Measurements from ENCODE around the gene PMEPA1. TPM values are rescaled to one million over a fixed set of nuclear protein-coding genes. Genes with fewer than 3 reads are reported as not detected.

The PMEPA1 gene
- total RNA-seq, 1 donor from 2014 or later, result 49.4 TPM

DNA sequence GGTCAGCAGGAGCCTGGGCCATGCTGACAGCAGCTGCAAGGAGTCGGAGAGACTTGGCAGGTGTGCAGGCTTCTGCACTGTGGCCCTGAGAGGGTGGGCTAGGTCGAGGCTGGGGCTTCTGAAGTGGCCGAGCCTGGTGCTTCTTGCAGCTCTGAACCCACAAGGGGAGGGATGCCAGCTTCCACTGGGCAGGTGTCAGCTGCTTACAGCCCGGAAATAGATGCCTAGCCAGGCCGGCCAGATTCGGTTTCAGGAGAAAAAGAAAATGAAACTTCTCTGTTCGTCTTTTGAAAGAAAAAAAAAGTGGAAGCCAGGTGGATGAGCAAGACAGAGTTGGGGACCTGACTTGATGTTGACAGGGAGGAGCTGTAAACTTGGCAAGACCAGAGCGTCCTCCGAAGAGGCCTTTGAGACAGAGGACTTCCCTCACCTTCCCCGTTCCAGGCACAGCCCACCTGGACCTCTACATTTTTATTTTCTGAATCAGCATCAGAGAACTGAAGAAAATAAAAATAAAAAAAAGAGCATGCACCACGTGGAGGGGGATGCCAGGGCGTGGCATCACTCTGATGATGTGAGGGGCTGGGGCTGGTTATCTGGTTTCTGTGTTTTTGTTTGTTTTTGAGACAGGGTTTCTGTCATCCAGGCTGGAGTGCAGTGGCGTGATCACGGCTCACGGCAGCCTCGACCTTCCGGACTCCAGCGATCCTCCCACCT, 89.4 kb downstream of the PMEPA1 start, which contains the start of gene ZBP1:
TSS of gene ZBP1 (minus strand) at position 153 of the 717 bp plus-strand sequence. CDS start at position 22, 131 bp downstream.
- H3K27me3 ChIP-seq (ENCODE audit: insufficient read depth, low read length), result peaks cover 7% of the 10 kb centered on the region
- no peak within 1 kb of the TSS for H3K4me2 ChIP-seq (ENCODE audit: low read length)
- peaks cover 45% of the 10 kb centered on the region for H3K27me3 Mint-ChIP-seq (ENCODE audit: low read depth, unreplicated experiment)

DNA sequence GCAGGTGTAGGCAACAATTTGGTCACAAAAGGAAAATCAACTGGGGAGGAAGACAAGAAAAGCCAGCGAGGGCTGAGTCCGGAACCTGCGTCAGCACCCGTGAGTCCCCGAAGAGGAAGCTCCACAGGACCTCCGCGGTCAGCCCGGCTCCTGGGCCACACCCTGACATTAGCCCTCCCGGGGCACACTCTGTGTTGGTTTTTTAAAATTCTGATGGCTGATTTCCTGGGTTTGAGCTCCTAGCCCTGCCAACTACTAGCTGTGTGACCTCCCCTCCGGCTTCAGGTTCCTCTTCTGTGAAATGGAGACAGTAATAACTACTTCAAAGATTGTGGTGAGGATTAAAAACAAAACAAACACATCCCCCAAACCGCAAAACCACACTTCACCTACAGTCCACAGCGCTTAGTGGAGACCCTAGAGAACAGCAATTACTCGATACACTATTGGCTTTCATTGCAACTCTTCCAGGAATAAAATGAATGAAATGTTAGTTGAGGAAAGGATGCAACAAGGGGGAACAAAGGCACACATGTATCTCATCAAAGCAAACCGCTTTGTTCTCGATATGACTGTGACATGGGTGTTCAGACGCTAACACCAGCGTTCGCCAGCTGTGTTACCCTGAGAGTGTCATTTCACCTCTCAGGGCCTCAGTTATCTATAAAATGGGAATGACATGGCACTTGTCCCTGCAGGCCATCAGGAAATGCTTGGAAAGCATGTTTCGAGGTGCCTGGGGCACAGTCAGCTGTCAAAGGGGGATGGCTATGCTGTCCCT, 90.6 kb downstream of the PMEPA1 start:
- no peak overlapping the region for H2AFZ ChIP-seq (ENCODE audit: low read depth, low read length)
- FAIRE-seq (no peak), DNase-seq (ENCODE audit: low read depth) (no peak)
- H3K4me1 ChIP-seq (ENCODE audit: insufficient read depth, low read length), result peaks cover 5% of the 10 kb centered on the region
- no peak overlapping the region for H3K4me3 ChIP-seq (ENCODE audit: insufficient read depth, low read depth, low read length)
- no peaks in the 10 kb centered on the region for H3K36me3 ChIP-seq (ENCODE audit: insufficient read depth, low read length)
- no peak overlapping the region for H3K27ac Mint-ChIP-seq (ENCODE audit: unreplicated experiment)
- H3K9me3 Mint-ChIP-seq (ENCODE audit: unreplicated experiment), result peaks cover 6% of the 10 kb centered on the region
- no peak overlapping the region for H3K4me3 Mint-ChIP-seq (ENCODE audit: unreplicated experiment)
- no peaks in the 10 kb centered on the region for H3K36me3 Mint-ChIP-seq (ENCODE audit: low read depth, unreplicated experiment)
- no peak overlapping the region for H3K9ac ChIP-seq (ENCODE audit: low read length)
- no peaks in the 10 kb centered on the region for H3K79me2 ChIP-seq (ENCODE audit: insufficient read depth, low read length)
- H3K27me3 Mint-ChIP-seq (ENCODE audit: low read depth, unreplicated experiment), result peaks cover 49% of the 10 kb centered on the region
- no peaks in the 10 kb centered on the region for H3K9me3 ChIP-seq (ENCODE audit: insufficient read depth, low read depth, low read length)
- no peak overlapping the region for H3K27ac ChIP-seq (ENCODE audit: low read depth, low read length)
- H3K4me1 Mint-ChIP-seq (ENCODE audit: low read depth, unreplicated experiment), result peaks cover 7% of the 10 kb centered on the region
- no peaks in the 10 kb centered on the region for H4K20me1 ChIP-seq (ENCODE audit: insufficient read depth, low read length)
- H3K4me2 ChIP-seq (ENCODE audit: low read length), result no peak overlapping the region
- peaks cover 7% of the 10 kb centered on the region for H3K27me3 ChIP-seq (ENCODE audit: insufficient read depth, low read length)
- no peak for TF ChIP-seq EZH2 (IDR thresholded peaks at IDR 0.05; ENCODE audit: insufficient read depth, low read length)
- TF ChIP-seq, protein P1, sequence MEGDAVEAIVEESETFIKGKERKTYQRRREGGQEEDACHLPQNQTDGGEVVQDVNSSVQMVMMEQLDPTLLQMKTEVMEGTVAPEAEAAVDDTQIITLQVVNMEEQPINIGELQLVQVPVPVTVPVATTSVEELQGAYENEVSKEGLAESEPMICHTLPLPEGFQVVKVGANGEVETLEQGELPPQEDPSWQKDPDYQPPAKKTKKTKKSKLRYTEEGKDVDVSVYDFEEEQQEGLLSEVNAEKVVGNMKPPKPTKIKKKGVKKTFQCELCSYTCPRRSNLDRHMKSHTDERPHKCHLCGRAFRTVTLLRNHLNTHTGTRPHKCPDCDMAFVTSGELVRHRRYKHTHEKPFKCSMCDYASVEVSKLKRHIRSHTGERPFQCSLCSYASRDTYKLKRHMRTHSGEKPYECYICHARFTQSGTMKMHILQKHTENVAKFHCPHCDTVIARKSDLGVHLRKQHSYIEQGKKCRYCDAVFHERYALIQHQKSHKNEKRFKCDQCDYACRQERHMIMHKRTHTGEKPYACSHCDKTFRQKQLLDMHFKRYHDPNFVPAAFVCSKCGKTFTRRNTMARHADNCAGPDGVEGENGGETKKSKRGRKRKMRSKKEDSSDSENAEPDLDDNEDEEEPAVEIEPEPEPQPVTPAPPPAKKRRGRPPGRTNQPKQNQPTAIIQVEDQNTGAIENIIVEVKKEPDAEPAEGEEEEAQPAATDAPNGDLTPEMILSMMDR (IDR thresholded peaks at IDR 0.05; ENCODE audit: insufficient read depth, low read depth, low read length), result no peak

More for the DNA sequence above, 89.4 kb downstream of the PMEPA1 start, which contains the start of gene ZBP1:
- no peaks in the 10 kb centered on the region for H3K9me3 ChIP-seq (ENCODE audit: insufficient read depth, low read depth, low read length)
- peaks cover 7% of the 10 kb centered on the region for H3K4me1 Mint-ChIP-seq (ENCODE audit: low read depth, unreplicated experiment)
- no peak within 1 kb of the TSS for H2AFZ ChIP-seq (ENCODE audit: low read depth, low read length)
- H3K4me1 ChIP-seq (ENCODE audit: insufficient read depth, low read length), result peaks cover 5% of the 10 kb centered on the region
- H3K4me3 ChIP-seq (ENCODE audit: insufficient read depth, low read depth, low read length), result no peak within 1 kb of the TSS
- peaks cover 10% of the 10 kb centered on the region for H3K9me3 Mint-ChIP-seq (ENCODE audit: unreplicated experiment)
- H3K27ac ChIP-seq (ENCODE audit: low read depth, low read length), result no peak within 1 kb of the TSS
- no peaks in the 10 kb centered on the region for H4K20me1 ChIP-seq (ENCODE audit: insufficient read depth, low read length)
- no peaks in the 10 kb centered on the region for H3K79me2 ChIP-seq (ENCODE audit: insufficient read depth, low read length)
- H3K27ac Mint-ChIP-seq (ENCODE audit: unreplicated experiment), result no peak within 1 kb of the TSS
- H3K36me3 Mint-ChIP-seq (ENCODE audit: low read depth, unreplicated experiment), result no peaks in the 10 kb centered on the region
- no peaks in the 10 kb centered on the region for H3K36me3 ChIP-seq (ENCODE audit: insufficient read depth, low read length)
- no peak for FAIRE-seq
- DNase-seq (ENCODE audit: low read depth), result no peak
- H3K9ac ChIP-seq (ENCODE audit: low read length), result no peak within 1 kb of the TSS
- H3K4me3 Mint-ChIP-seq (ENCODE audit: unreplicated experiment), result no peak within 1 kb of the TSS
- TF ChIP-seq, protein P1 (IDR thresholded peaks at IDR 0.05; ENCODE audit: insufficient read depth, low read depth, low read length), result no peak
- no peak for TF ChIP-seq EZH2 (IDR thresholded peaks at IDR 0.05; ENCODE audit: insufficient read depth, low read length)
